Stimulated activated CD4-positive, alpha-beta T cell treated with anti-CD3 and anti-CD28 coated beads, Interleukin-1b, Interleukin-23, amount 100 ng/mL, for 24 hours (primary cell): ENCODE measurements around the gene SLAMF6.
A peak's percentile ranks its signal among the peaks of the same experiment; 100 is the strongest.
"Not testable (repeated sequence)": the region's sequence is repeated elsewhere in the genome, so short reads cannot be mapped to it uniquely, and the experiment has no call there.

Source experiments
- DNase-seq, 4 experiments: peaks; one replicate each; pipeline ENCODE4 v3.0.0-alpha.2; 2020; ENCODE audit warnings: low read depth in 4 of 4, low spot score in 1 of 4

SLAMF6 gene

DNA sequence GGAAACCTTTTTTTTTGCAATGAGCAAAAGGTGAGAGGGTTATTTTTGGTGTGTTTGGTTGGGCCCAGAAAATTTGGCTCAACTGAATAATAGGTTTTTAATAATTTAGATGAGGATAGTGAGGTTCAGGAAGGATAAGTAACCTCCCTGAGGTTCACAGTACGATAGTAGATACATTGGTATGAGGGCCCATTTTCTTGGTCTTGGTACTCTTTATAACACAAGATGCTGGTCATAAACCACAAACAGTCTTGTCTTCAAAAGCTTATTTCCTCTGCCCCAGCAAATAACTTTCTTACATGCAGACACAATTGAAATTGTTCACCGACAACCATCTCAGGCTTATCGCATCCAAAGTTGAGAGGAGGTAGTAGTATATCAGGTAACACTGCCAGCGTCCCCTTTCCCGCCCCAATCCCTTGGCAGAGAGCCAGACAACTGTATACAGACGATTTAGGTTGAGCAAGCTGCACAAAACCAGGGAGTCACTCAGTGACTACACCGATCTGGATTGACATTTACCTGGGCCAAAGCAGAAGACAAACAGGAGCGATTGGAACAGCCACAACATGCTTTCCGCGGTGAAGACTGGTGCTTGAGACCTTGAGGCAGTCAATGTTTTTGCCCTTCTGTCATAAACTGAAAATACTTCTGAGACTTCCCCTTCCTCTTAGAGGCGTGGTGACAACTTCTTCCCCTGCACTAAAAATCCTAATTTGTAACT lies at the start of gene SLAMF6:
TSS of gene SLAMF6 (minus strand) at position 634 of the 724 bp plus-strand sequence. CDS start at position 571, 63 bp downstream.
- peak; percentile 22 to 42 (median 30) for DNase-seq

DNA sequence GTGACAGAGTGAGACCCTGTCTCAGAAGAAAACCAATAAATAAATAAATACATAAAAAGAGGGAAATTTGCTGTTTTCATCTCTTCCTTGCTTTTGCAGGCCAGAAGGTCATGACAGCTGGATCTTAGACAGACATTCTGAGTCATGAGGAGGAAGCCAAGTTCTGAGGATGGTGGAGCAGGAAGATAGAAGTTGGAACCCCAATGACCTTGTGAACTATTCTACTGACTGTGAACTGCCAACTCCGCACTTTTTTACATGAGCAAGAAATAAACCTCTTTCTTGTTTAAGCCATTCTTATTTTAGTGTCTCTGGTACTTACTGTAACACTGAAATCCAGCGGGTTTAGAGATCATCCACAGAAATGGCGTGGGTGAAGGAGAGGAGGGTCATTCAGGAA lies 47.8 kb upstream of the SLAMF6 start:
- no peak for DNase-seq

DNA sequence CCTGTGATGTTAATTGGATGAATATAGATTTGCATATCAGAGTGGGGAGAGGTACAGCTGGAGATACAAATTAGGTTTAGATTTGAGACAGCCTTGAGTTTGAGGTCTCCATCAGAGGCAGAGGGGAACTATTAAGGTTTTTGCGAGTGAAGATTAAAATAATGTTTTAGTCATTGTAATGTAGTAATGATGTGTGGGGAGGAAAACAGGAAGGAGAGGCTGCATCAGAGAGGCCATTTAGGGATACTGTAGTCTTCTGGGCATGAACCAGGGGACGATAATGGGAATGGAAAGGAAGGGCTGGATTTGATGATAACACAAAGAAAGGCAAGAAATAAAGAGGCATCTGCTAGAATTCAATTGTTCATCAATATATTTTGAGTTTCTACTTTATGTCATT lies 46.8 kb upstream of the SLAMF6 start:
- no peak for DNase-seq

DNA sequence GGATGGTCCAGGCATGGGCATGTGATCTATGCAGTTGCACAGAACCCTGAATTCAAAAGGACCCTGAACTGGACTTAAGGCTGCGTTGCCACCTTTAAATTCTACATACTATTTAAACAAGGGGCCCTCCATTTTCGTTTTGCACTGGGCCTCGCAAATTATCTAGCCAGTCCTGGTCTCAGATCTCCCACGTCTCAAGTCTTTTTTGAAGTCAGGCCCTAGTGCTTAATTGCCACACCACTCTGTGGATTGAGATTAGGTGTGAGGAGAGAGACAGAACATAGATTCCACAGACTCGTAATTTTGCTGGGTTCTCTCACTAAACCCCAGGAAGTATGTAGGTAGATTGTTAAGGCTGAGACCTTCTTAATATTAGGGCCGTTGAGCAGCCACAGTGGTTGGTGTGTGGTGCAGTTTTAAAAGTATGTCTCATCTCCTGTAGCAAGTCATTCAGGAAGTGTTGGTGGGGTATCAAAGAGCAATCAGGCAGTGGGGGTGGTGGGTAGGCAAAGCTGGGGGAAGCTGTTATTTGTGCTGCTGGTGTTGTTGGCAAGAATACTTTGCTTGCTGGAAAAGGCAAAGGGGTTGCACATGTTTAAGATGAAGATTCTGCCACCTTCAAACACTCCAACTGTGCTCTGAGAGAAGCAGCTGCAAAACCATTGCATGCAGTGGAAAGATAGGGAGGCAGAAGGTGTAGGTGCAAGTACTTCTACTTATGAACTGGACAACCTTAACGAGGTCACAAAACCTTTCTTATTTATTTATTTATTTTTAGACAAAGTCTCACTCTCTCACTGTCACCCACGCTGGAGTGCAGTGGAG lies 45.0 kb upstream of the SLAMF6 start:
- DNase-seq = peak in 3 of 4 experiments; percentile 36 to 61 (median 42)

DNA sequence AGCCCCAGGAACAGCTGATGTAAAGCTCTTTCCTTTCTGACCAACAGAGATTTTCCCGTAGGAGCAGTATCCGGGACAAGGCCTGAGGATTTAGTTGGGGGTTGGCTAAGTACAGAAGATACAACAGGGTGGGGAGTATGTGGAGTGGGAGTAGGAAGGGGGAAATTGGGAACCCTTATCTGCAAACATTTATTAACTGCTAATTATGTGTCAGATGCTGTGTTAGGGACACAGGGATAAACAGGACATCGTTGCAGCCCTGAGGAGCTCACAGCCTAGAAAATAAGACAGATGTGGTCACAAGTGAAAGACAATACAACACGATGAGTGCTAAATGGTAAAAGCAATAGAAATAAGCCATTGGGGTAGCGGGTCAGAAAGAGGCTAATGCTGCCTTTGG lies 44.3 kb upstream of the SLAMF6 start:
- DNase-seq = no peak

DNA sequence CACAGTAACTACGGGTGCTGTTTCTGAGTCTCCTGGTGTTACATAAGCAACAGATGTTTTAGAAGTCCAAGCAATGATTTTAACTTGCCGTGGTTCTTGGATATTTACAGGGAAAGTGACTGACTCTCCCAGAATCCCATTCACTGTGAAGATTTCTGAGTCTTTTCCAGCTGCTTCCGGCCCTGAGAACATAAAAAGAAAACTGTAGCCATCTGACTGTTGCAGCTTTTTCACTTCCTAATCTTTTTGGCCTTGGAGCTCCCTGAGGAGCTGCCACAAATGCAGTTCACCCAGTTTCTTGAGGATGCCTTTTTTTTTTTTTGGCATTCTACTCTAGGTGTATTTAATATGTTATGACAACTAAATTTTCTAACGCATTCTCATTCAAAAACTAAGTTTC lies 42.5 kb upstream of the SLAMF6 start:
- DNase-seq = no peak

DNA sequence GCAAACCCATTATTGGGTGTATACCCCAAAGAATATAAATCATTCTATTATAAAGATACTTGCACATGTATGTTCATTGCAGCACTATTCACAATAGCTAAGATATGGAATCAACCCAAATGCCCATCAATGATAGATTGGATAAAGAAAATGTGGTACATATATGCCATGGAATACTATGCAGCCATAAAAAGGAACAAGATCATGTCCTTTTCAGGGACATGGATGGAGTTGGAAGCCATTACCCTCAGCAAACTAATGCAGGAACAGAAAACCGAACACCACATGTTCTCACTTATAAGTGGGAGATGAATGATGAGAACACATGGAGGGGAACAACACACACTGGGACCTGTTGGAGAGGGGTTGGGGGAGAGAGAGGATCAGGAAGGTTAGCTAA lies 40.2 kb upstream of the SLAMF6 start:
- DNase-seq = not testable (repeated sequence)

DNA sequence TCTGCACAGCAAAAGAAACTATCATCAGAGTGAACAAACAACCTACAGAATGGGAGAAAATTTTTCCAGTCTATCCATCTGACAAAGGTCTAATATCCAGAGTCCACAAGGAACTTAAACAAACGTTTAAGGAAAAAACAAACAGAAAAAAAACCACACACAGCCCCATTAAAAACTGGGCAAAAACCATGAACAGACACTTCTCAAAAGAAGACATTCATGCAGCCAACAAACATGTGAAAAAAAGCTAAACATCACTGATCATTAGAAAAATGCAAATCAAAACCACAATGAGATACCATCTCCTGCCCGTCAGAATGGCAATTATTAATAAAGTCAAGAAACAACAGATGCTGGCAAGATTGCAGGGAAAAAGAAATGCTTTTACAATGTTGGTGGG lies 39.7 kb upstream of the SLAMF6 start:
- DNase-seq = not testable (repeated sequence)

DNA sequence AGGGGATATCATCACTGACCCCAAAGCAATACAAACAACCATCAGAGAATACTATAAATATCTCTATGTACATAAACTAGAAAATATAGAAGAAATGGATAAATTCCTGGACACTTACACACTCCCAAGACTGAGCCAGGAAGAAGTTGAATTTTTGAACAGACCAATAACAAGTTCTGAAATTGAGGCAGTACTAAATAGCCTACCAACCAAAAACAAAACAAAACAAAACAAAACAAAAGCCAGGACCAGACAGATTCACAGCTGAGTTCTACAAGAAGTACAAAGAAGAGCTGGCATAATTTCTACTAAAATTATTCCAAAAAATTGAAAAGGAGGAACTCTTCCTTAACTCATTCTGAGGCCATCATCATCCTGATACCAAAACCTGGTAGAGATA lies 37.8 kb upstream of the SLAMF6 start:
- no peak for DNase-seq

DNA sequence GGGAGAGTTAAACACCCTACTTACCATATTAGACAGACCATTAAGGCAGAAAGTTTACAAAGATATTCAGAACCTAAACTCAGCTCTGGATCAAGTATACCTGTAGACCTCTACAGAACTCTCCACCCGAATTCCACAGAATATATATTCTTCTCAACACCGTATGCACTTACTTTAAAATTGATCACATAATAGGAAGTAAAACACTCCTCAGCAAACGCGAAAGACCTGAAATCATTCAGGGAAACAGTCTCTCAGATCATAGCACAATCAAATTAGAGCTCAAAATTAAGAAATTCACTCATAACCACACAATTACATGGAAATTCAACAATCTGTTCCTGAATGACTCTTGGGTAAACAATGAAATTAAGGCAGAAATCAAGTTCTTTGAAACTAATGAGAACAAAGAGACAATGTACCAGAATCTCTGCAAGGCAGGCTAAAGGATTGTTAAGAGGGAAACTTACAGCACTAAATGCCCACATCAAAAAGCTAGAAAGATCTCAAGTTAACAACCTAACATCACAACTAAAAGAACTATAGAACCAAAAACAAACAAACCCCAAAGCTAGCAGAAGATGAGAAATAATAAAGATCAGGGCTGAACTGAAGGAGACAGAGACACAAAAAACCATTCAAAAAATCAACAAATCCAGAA lies 37.1 kb upstream of the SLAMF6 start:
- DNase-seq = no peak

DNA sequence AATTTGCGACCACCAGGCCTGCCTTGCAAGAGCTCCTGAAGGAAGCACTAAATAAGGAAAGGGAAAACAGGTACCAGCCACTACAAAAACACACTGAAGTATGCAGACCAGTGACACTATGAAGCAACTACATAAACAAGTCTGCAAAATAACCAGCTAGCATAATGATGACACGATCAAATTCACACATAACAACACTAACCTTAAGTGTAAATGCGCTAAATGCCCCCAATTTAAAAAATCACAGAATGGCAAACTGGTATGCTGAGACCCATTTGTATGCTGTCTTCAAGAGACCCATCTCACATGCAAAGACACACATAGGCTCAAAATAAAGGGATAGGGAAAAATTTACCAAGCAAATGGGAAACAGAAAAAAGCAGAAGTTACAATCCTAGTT lies 36.4 kb upstream of the SLAMF6 start:
- DNase-seq = not testable (repeated sequence)

DNA sequence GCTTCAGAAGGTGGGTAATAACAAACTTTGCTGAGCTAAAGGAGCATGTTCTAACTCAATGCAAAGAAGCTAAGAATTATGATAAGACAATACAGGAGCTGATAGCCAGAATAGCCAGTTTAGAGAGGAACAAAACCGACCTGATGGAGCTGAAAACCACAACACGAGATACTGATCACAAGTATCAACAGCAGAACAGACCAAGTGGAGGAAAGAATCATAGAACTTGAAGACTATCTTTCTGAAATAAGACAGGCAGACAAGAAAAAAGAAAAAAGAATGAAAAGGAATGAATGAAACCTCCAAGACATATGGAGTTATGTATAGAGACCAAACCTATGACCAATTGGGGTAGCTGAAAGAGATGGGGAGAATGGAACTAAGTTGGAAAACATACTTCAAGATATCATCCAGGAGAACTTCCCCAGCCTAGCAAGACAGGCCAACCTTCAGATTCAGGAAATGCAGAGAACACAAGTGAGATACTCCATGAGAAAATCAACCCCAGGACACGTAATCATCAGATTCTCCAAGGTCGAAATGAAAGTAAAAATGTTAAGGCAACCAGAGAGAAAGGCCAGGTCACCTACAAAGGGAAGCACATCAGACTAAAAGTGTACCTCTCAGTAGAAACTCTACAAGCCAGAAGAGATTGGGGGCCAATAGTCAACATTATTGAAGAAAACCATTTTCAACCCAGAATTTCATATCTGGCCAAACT lies 35.8 kb upstream of the SLAMF6 start:
- DNase-seq = no peak

DNA sequence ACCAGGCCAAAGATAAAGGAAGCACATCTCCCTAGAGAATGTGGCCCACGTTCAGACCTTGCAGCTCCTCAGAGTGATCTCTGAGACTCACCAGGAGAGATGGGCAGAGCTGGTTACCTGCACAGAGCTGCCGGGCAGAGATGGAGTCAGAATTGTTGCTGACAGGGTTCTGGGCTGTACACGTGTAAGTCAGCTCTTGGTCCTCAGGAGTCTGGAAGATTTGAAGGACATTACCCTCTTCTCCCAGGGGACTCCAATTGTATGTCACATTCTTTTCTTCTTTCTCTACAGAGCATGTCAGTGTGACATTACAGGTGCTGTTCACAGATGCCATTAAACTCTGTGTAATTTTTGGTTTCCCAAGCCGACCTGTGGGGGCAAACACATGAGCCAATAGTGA lies 30.7 kb upstream of the SLAMF6 start:
- DNase-seq = no peak

DNA sequence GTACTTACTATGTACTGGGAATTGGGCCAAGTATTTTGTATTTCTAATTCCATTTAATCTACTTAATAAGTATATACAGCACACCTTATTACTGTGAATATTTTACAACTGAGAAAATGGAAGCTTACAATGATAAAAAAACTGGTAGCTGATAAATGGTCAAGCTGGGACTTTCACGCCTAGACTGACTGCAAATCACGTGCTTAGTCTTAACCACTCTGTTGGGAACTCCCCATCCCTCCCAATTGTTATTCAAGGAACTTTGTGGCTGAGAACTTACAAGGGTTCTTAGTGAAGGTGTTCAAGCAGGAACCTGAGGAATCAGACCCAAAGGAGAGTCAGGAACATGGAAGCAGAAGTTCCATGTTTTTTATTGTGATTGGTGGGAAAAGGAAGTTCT lies 29.4 kb upstream of the SLAMF6 start:
- DNase-seq = no peak

DNA sequence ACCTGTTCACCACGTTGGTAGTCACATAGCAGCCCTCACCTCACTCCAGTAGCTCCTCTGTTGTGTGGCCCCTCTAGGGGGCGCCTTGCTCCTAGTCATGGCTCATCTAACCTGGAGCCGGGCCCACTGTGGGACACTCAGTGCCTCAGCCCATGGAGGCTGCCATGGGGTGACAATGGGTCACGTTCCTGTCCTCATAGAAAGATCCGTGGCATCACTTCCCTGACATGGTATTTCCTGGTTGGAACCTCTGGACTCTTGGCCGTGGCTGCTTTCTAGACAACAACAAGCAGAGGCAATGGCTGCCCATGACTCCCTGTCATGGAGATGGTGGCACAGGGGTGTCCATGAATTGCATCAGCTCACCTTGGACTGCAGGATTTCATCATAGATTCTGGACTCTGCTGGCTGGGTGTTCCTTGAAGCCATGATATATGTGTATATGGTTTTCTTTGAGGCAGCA lies 27.5 kb upstream of the SLAMF6 start:
- peak in 3 of 4 experiments; percentile 29 to 50 (median 35) for DNase-seq

DNA sequence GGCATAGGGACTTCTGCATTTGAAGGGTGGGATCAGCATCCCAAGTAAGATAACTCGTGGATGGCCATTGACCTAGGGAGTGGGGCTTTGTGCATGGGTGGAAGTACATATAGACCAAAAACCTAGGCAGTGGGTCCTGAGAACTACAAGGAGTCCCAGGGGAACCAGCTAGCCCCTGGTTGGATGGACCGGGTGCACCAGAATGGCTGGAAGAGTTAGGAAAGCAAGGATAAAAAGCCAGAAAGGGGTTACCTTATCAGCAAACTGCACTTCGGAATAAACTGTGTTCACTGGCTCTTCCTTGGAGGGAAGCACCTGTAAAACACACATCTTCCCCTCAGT lies 26.6 kb upstream of the SLAMF6 start:
- DNase-seq = no peak

DNA sequence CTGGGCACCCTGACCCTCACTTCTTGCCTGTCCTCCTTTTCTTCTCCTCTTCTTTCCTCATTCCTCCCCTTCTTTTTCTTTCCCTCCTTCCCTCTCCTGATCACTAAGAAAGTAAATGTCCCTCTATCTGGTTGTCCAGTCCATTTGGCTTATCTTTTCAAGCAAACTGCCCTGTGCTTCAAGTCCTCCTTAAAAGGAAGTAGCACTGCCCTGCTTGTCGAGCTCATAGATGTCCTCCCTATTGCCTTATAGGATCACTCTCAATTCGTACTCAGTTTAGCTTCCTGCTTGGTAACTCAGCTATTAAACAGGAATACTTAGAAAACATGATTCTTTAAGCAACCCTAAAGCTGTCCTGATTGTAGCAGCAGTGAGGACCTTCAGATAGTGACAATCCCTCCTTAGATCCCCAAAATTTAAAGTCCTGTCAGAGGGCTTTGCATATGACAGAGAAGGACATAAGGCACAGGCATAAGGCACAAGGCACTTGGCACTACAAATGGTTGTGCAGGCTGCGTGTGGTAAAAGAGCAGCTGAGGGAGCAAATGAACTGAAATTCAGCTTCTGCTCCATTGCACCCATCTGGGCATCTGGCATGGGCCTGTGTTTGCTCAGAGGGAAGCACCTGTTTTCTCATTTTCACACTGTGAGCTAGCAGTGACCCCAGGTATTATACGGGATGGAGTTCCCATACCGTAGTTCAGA lies 26.1 kb upstream of the SLAMF6 start:
- no peak for DNase-seq

DNA sequence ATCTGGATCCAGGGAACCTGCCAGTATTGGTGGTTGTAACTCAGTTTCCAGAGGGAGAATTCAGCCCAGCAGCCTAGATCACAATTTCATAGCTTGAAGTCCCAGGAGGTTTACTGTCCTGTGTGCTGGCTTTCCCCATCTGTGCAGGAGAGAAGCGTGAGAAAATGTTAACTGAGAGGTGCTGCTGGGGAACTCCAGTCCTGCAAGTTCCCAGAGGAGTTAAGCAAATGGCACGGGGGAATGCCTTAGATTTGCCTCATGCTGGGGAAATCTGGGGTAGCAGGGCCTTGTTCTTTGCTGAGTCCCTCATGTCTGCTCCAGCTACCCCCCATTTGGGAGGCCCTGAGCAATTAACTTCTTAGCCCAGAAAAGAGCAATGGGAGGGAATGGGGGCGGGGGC lies 25.1 kb upstream of the SLAMF6 start:
- no peak for DNase-seq

DNA sequence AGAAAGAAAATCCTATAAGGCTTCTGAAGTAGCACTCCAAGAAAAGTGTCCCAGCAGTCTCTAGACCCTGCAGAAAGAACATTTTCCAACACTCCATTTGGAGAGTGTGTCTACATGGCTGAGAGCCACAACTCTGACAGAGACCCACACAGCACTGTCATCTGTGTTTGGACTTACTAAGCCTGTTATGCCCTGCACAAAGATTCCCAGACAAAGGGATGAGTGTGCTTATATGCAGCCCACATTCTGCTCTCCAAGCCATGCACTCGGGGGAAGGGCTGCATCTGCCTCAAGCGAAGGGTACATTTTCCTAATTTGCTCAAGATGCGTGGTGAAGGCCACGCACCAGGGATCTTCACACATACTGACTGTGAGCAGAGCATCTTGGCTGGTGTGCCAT lies 24.4 kb upstream of the SLAMF6 start:
- no peak for DNase-seq

DNA sequence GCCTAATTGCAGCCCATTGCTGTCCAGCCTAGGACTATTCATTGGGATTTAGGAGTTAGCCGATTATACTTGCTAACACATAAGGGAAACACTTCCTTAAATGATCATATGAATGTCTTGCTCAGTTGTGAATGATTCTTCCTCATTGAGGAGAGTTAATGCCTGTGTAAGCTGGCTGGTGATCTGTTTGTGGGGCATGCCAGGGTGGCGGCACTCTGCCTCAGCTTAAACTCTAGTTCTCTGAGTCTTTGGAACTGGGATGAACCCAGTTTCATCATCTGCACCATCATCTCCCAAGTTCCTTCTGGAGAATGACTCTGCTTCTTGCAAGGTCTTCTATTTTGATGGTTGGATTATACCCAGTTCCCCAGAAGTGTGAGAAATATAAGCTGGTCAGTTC lies 23.9 kb upstream of the SLAMF6 start:
- DNase-seq = no peak

DNA sequence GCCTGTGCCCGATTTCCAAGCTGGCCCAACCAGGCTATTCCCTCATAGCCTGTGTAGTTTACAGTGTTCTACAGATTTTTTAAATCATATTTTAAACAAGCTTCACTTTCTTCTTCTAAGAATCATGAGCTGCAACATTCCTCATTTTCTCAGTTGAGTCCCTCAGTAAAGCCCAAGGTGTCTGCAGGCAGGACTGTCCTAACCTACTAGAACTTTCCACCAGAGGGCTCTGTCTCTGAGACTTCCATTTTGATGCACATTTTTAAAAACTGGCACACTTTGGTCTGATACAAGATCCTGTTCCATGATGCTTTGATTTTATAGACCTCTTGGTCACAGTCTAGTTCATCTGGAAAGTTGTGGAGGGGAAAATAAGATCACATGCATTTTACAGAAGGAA lies 21.6 kb upstream of the SLAMF6 start:
- DNase-seq = no peak
